Fibroblast of lung (primary cell): ENCODE data around the gene PIGX. TPM values are rescaled to one million over a fixed set of nuclear protein-coding genes. Genes with fewer than 3 reads are reported as not detected.

Experiments
- DNase-seq, 2 donors: peaks; one replicate each; pipeline versions ENCODE4 v3.0.0 to v3.0.0-alpha.2; 2010; ENCODE audit warnings: low read depth in 2 of 2
- H2AFZ ChIP-seq: 2 replicates; pipeline ENCODE4 v1.5.1; 2012; ENCODE audit warnings: low read length, control low read depth, inconsistent platforms
- H3K27ac ChIP-seq: 2 replicates; pipeline ENCODE4 v1.5.1; 2011; ENCODE audit warnings: low read length, control low read depth; ENCODE audit not compliant: insufficient read depth
- H3K27me3 ChIP-seq: 2 replicates; pipeline ENCODE4 v1.5.1; 2011; ENCODE audit warnings: mild to moderate bottlenecking, low read length; ENCODE audit not compliant: control insufficient read depth, insufficient read depth
- H3K36me3 ChIP-seq: 2 replicates; pipeline ENCODE4 v1.5.1; 2011; ENCODE audit warnings: low read length; ENCODE audit not compliant: control insufficient read depth, insufficient read depth
- H3K4me1 ChIP-seq: 2 replicates; pipeline ENCODE4 v1.5.1; 2011; ENCODE audit warnings: low read length; ENCODE audit not compliant: control insufficient read depth, insufficient read depth; ENCODE audit errors: extremely low read depth
- H3K4me2 ChIP-seq: 2 replicates; pipeline ENCODE4 v1.5.1; 2011; ENCODE audit warnings: low read length, control low read depth; ENCODE audit not compliant: insufficient read depth; ENCODE audit errors: extremely low read depth
- H3K4me3 ChIP-seq, 4 experiments: fragments of 200-600 bp in 1 of 4; sonication (generic) in 1 of 4; replicated peaks in 1 of 4; 2 replicates each; pipeline ENCODE4 v1.5.1; 2011 to 2016; ENCODE audit warnings: low read length in 4 of 4, low read depth in 3 of 4, mild to moderate bottlenecking in 3 of 4, control low read depth in 2 of 4, inconsistent platforms in 1 of 4, mixed read lengths in 1 of 4; ENCODE audit not compliant: insufficient read depth in 1 of 4; ENCODE audit errors: control extremely low read depth in 1 of 4
- H3K79me2 ChIP-seq: 2 replicates; pipeline ENCODE4 v1.5.1; 2012; ENCODE audit warnings: mild to moderate bottlenecking, low read length, inconsistent platforms; ENCODE audit not compliant: control insufficient read depth, insufficient read depth
- H3K9ac ChIP-seq: 2 replicates; pipeline ENCODE4 v1.5.1; 2011; ENCODE audit warnings: mild to moderate bottlenecking, low read length, control low read depth; ENCODE audit not compliant: insufficient read depth
- H3K9me3 ChIP-seq: 2 replicates; pipeline ENCODE4 v1.5.1; 2012; ENCODE audit warnings: low read depth, low read length; ENCODE audit not compliant: control insufficient read depth, insufficient read depth
- H4K20me1 ChIP-seq: 2 replicates; pipeline ENCODE4 v1.5.1; 2011; ENCODE audit warnings: low read length; ENCODE audit not compliant: control insufficient read depth, insufficient read depth; ENCODE audit errors: extremely low read depth
- CTCF ChIP-seq, 2 donors: IDR thresholded peaks in 1 of 2; conservative IDR thresholded peaks in 1 of 2; 1 replicate in 1 of 2; 2 replicates in 1 of 2; pipeline ENCODE4 v1.5.1; 2011 to 2012; ENCODE audit warnings: low read length in 2 of 2, control low read depth in 1 of 2, inconsistent platforms in 1 of 2, low read depth in 1 of 2, mild to moderate bottlenecking in 1 of 2
- EZH2 ChIP-seq: IDR thresholded peaks from 2 replicates; pipeline ENCODE4 v1.5.1; 2012; ENCODE audit warnings: low read length, control low read depth, mild to moderate bottlenecking; ENCODE audit errors: missing control alignments
- polyA plus RNA-seq, 2 donors: library from polyadenylated mRNA; depleted of rRNA in 1 of 2; stranded (reverse) in 1 of 2; unstranded in 1 of 2; fragments of >200 nt; gene quantifications; 2 replicates each; pipeline ENCODE4 v1.2.1, GENCODE V29; 2011 to 2012; ENCODE audit warnings: missing spikeins in 1 of 2
- total RNA-seq: library from RNA; depleted of rRNA; stranded (reverse); fragments of >200 nt; gene quantifications from 2 replicates; pipeline ENCODE4 v1.2.1, GENCODE V29; 2014

The PIGX gene
- total and polyA plus RNA-seq, 2 donors (not counting 1 experiment from before 2014, with no cell fraction given) = 10.7 to 17.0 TPM

DNA sequence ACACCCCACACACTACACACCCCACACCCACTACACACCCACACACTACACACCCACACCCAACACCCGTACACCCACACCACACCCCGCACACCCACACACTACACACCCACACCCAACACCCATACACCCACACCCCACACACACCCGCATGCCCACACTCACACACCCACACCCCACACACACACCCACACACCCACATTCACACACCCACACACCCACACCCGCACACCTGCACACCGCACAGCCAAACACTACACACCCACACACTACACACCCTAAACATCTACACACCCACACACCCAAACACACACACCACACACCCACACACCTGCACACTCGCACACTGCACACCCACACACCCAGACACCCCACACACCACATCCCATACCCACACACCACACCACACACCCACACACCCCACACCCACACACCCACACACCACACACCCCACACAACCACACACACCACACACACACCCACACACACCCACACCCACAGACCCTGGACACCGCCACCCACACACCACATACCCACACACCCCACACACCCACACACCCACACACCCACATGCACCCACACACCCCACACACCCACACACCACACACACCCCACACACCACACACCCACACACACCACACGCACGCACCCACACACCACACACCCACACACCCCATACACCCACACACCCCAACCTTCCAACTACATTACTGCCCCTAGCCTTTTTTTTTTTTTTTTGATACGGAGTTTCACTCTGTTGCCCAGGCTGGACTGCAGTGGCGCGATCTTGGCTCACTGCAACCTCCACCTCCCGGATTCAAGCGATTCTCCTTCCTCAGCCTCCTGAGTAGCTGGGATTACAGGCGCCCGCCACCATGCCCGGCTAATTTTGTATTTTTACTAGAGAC, 17.0 kb upstream of the PIGX start:
- Histone ChIP-seq H3K79me2 (no peaks in the 10 kb centered on the region), H2AFZ (no peak overlapping the region), H3K4me1 (no peaks in the 10 kb centered on the region), H3K4me3 (no peak overlapping the region), H3K4me2 (no peak overlapping the region), H3K36me3 (no peaks in the 10 kb centered on the region), H4K20me1 (no peaks in the 10 kb centered on the region), H3K27me3 (no peaks in the 10 kb centered on the region), H3K9ac (no peak overlapping the region), H3K9me3 (no peaks in the 10 kb centered on the region), H3K27ac (no peak overlapping the region)
- no peak for TF ChIP-seq CTCF (conservative IDR thresholded peaks at IDR 0.05 in 1 of 2, IDR thresholded peaks at IDR 0.05 in 1 of 2; ENCODE audit: low read depth in 1 of 2, low read length in 2 of 2)
- no peak for TF ChIP-seq EZH2
- DNase-seq = no peak

DNA sequence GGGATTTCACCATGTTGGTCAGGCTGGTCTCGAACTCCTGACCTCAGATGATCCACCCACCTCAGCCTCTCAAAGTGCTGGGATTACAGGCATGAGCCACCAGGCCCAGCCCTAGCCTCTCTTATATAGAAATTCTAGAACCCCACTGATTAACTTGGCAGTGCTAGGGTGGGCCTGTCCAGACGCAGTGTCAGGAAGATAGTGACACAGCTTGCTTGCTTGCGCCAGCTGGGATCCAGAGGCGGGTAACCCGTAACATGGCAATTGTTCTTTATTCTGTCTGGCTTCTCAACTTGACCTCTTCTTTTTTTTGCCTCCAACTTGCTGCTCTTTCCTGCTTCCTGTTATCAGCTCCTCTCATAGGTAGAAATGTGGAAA, 16.3 kb upstream of the PIGX start:
- Histone ChIP-seq H3K4me2 (no peak overlapping the region), H3K4me1 (no peaks in the 10 kb centered on the region), H3K4me3 (no peak overlapping the region), H3K27me3 (no peaks in the 10 kb centered on the region), H2AFZ (no peak overlapping the region), H3K36me3 (no peaks in the 10 kb centered on the region), H3K9me3 (no peaks in the 10 kb centered on the region), H3K9ac (no peak overlapping the region), H3K79me2 (no peaks in the 10 kb centered on the region), H4K20me1 (no peaks in the 10 kb centered on the region), H3K27ac (no peak overlapping the region)
- no peak for DNase-seq
- no peak for TF ChIP-seq EZH2
- TF ChIP-seq CTCF (conservative IDR thresholded peaks at IDR 0.05 in 1 of 2, IDR thresholded peaks at IDR 0.05 in 1 of 2; ENCODE audit: low read depth in 1 of 2, low read length in 2 of 2) = no peak

DNA sequence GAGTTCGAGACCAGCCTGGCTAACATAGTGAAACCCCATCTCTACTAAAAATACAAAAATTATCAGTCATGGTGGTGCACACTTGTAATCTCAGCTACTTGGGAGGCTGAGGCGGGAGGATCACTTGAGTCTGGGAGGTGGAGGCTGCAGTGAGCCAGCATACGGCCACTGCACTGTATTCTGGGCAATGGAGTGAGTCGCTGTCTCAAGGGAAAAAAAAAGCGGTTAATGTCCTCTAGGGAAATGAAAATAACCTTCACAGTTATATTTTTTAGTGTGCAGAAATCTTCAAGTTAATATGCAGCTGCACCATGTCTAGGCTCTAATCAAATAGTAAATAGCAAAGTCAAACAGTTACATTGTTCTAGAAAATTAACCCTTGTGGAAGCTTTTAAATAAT, 14.9 kb upstream of the PIGX start:
- H3K4me1 ChIP-seq = no peaks in the 10 kb centered on the region
- TF ChIP-seq CTCF (conservative IDR thresholded peaks at IDR 0.05 in 1 of 2, IDR thresholded peaks at IDR 0.05 in 1 of 2; ENCODE audit: low read depth in 1 of 2, low read length in 2 of 2) (no peak), EZH2 (no peak)
- H3K9ac ChIP-seq = no peak overlapping the region
- H3K27ac ChIP-seq = no peak overlapping the region
- H3K36me3 ChIP-seq = no peaks in the 10 kb centered on the region
- no peak overlapping the region for H2AFZ ChIP-seq
- no peak overlapping the region for H3K4me3 ChIP-seq
- H3K4me2 ChIP-seq = no peak overlapping the region
- no peaks in the 10 kb centered on the region for H3K9me3 ChIP-seq
- no peaks in the 10 kb centered on the region for H4K20me1 ChIP-seq
- no peak for DNase-seq
- no peaks in the 10 kb centered on the region for H3K79me2 ChIP-seq
- no peaks in the 10 kb centered on the region for H3K27me3 ChIP-seq
